Hepatocyte (in vitro differentiated cells): ENCODE measurements around the gene MYADML2. TPM values are rescaled to one million over a fixed set of nuclear protein-coding genes. Genes with fewer than 3 reads are reported as not detected.
A peak's percentile ranks its signal among the peaks of the same experiment; 100 is the strongest.

ENCODE experiments used
- DNase-seq: peaks from one replicate; pipeline ENCODE4 v3.0.0-alpha.2; 2016; ENCODE audit warnings: low spot score
- H2AFZ ChIP-seq: fragments of 200-600 bp; sonication (generic); 2 replicates; pipeline ENCODE4 v1.6.0; 2016; ENCODE audit warnings: antibody characterized with exemption, mild to moderate bottlenecking
- H3K27ac ChIP-seq: fragments of 200-600 bp; sonication (generic); 2 replicates; pipeline ENCODE4 v1.5.1; 2016; ENCODE audit warnings: mild to moderate bottlenecking
- H3K27me3 ChIP-seq: fragments of 200-600 bp; sonication (generic); 2 replicates; pipeline ENCODE4 v1.6.1; 2016
- H3K36me3 ChIP-seq: fragments of 200-600 bp; sonication (generic); replicated peaks from 2 replicates; pipeline ENCODE4 v1.5.1; 2016; ENCODE audit warnings: low read depth; ENCODE audit not compliant: insufficient read depth
- H3K4me1 ChIP-seq: fragments of 200-600 bp; sonication (generic); 2 replicates; pipeline ENCODE4 v1.5.1; 2016; ENCODE audit warnings: mild to moderate bottlenecking, moderate library complexity; ENCODE audit not compliant: insufficient read depth
- H3K4me2 ChIP-seq: fragments of 200-600 bp; sonication (generic); 2 replicates; pipeline ENCODE4 v1.6.0; 2016
- H3K4me3 ChIP-seq: fragments of 200-600 bp; sonication (generic); 2 replicates; pipeline ENCODE4 v1.5.1; 2016; ENCODE audit warnings: mild to moderate bottlenecking
- H3K79me2 ChIP-seq: fragments of 200-600 bp; sonication (generic); 2 replicates; pipeline ENCODE4 v1.6.0; 2017; ENCODE audit warnings: mild to moderate bottlenecking
- H3K9me2 ChIP-seq: fragments of 200-600 bp; sonication (generic); replicated peaks from 2 replicates; pipeline ENCODE4 v1.6.0; 2017; ENCODE audit warnings: mild to moderate bottlenecking; ENCODE audit not compliant: insufficient read depth
- H3K9me3 ChIP-seq: fragments of 200-600 bp; sonication (generic); 2 replicates; pipeline ENCODE4 v1.5.1; 2016; ENCODE audit warnings: low read depth, mild to moderate bottlenecking
- H4K20me1 ChIP-seq: fragments of 200-600 bp; sonication (generic); 2 replicates; pipeline ENCODE4 v1.6.0; 2016; ENCODE audit warnings: mild to moderate bottlenecking; ENCODE audit not compliant: insufficient read depth, poor library complexity, severe bottlenecking
- EZH2 ChIP-seq: fragments of 200-600 bp; sonication (generic); IDR thresholded peaks from 2 replicates; pipeline ENCODE4 v1.6.1; 2016; ENCODE audit warnings: antibody characterized with exemption, mild to moderate bottlenecking, borderline replicate concordance
- EZH2phosphoT487 ChIP-seq: fragments of 200-600 bp; sonication (generic); IDR thresholded peaks from one replicate; pipeline ENCODE4 v1.6.1; 2018; ENCODE audit warnings: antibody characterized with exemption, mild to moderate bottlenecking, low read depth, moderate library complexity; ENCODE audit not compliant: unreplicated experiment, severe bottlenecking
- WGBS: methylation state at CpG from one replicate; pipeline ENCODE4 v1.1.6; 2016; ENCODE audit warnings: low lambda C conversion rate; ENCODE audit errors: missing lambda C conversion rate; 5-methylcytosine and 5-hydroxymethylcytosine counted together
- polyA plus RNA-seq: library from polyadenylated mRNA; unstranded; fragments of >200 nt; fragmentation: Nextera tagmentation; extraction: Ambion mirVana; gene quantifications from 2 replicates; pipeline ENCODE4 v1.2.1, GENCODE V29; 2016
- total RNA-seq: library from RNA; depleted of rRNA; stranded (reverse); fragments of >200 nt; gene quantifications from 2 replicates; pipeline ENCODE4 v1.2.3, GENCODE V29; 2014
- TF ChIP-seq, protein P1 (sequence below): fragments of 200-600 bp; sonication (generic); IDR thresholded peaks from 2 replicates; pipeline ENCODE4 v1.5.1; 2016; ENCODE audit warnings: antibody characterized with exemption, mild to moderate bottlenecking; ENCODE audit not compliant: poor library complexity

Gene MYADML2
- total and polyA plus RNA-seq, 2 experiments from 2014 or later = 0.06 TPM; not detected in 1

DNA sequence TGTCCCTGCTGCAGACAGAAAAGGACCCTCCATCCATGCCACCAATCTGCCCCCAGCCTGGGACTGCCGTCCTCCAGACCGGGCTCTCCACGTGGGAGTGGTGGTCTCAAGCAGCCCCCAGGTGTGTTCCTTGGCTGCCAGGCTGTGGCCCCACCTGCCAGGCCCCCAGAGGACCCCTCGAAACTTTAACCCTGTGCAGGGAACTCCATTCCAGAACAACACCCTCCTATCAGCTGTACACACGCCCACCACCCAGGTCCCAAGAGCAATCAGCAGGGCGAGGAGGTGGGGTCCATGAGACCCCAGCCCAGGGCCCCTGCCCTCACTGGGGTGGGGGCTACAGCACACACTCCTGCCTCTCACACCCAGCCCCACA lies 11.3 kb downstream of the MYADML2 start:
- H3K9me2 ChIP-seq = no peaks in the 10 kb centered on the region
- no peaks in the 10 kb centered on the region for H4K20me1 ChIP-seq
- peaks cover 15% of the 10 kb centered on the region for H3K79me2 ChIP-seq
- 91% methylated on average over 6 of the region's 6 CpGs for WGBS
- no peak overlapping the region for H2AFZ ChIP-seq
- no peak overlapping the region for H3K4me3 ChIP-seq
- H3K4me2 ChIP-seq = peak overlapping the region; percentile 97
- H3K27me3 ChIP-seq = no peaks in the 10 kb centered on the region
- H3K36me3 ChIP-seq = no peaks in the 10 kb centered on the region
- peaks cover 7% of the 10 kb centered on the region for H3K4me1 ChIP-seq
- no peak overlapping the region for H3K27ac ChIP-seq
- TF ChIP-seq EZH2 = no peak
- TF ChIP-seq, protein P1, sequence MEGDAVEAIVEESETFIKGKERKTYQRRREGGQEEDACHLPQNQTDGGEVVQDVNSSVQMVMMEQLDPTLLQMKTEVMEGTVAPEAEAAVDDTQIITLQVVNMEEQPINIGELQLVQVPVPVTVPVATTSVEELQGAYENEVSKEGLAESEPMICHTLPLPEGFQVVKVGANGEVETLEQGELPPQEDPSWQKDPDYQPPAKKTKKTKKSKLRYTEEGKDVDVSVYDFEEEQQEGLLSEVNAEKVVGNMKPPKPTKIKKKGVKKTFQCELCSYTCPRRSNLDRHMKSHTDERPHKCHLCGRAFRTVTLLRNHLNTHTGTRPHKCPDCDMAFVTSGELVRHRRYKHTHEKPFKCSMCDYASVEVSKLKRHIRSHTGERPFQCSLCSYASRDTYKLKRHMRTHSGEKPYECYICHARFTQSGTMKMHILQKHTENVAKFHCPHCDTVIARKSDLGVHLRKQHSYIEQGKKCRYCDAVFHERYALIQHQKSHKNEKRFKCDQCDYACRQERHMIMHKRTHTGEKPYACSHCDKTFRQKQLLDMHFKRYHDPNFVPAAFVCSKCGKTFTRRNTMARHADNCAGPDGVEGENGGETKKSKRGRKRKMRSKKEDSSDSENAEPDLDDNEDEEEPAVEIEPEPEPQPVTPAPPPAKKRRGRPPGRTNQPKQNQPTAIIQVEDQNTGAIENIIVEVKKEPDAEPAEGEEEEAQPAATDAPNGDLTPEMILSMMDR = no peak
- TF ChIP-seq EZH2phosphoT487 = no peak
- DNase-seq = no peak
- H3K9me3 ChIP-seq = no peaks in the 10 kb centered on the region

DNA sequence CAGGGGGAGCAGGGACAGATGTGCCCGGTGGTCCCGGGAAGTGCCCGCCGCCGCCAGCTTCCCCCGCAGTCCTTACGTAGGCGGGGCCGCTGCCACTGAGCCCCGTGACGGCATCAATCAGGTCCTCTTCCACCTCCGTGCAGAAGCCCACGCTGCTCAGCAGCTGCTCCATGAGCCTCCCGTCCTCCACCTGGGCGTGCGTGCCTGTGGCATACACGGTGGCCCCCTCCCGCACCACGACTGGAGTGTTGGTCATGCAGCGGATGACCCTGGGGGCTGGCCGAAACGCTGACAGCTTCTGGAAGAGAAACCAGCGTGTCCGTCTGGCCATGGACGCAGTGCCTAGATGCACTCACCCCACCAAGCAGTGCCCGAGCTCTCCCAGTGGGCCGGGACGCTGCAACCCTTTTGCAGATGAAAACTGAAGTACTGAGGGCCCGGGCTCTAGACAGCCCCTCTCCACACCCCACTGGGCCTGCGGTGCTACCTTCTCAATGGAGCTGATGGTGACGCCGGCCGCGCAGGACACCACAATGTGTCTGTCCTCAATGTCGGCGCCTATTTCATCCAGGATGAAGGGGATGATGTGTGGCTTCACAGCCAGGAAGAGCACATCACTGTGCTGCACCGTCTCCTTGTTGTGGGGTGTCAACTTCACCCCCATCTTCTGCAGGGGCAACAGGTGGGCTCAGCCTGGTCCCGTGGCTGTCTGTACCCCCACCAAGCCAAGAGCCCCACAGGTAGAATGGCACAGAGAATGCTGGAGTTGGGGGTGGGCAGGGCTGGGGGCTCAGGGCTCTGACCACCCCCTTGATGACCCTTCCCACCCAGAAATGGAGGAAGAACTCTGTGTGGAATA lies 12.0 kb downstream of the MYADML2 start:
- peaks cover 7% of the 10 kb centered on the region for H3K4me1 ChIP-seq
- WGBS = 96% methylated on average over 32 of the region's 38 CpGs
- H3K27ac ChIP-seq = no peak overlapping the region
- TF ChIP-seq EZH2phosphoT487 (no peak), EZH2 (no peak)
- TF ChIP-seq, protein P1 = no peak
- H3K36me3 ChIP-seq = no peaks in the 10 kb centered on the region
- no peaks in the 10 kb centered on the region for H3K27me3 ChIP-seq
- H3K9me2 ChIP-seq = no peaks in the 10 kb centered on the region
- no peaks in the 10 kb centered on the region for H3K9me3 ChIP-seq
- H3K4me2 ChIP-seq = peak overlapping the region; percentile 97
- H4K20me1 ChIP-seq = no peaks in the 10 kb centered on the region
- no peak overlapping the region for H2AFZ ChIP-seq
- peaks cover 15% of the 10 kb centered on the region for H3K79me2 ChIP-seq
- no peak for DNase-seq
- no peak overlapping the region for H3K4me3 ChIP-seq

DNA sequence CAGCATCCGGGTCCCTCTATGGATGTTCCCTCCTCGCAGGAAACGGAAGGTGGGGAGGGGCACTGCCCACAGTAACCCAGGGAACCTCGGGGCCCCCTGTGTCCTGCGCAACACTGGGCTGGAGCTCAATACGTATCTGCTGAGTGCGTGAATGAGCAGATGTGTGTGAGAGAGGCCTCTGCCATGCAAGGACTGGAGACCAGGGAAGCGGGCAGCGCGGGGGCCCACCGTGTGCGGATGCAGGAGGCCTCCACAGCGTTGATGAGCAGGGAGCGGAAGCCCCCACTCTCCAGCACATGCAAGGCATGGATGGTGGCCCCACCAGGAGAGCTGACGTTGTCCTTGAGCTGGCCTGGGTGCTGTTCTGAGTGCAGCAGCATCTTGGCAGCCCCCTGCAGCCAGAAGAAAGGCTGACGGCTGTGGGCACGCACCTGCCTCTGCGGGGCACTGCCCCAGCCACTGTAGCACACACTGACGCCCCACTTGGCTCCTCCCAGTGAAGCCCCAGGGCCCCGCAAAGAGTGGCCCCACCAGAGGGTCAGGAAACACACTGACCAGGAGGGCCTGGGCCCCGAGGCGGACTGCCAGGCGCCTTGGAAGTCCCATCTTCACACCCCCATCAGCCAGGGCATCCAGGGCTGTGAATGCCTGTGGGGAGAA lies 12.8 kb downstream of the MYADML2 start:
- Histone ChIP-seq H3K27ac (no peak overlapping the region), H2AFZ (no peak overlapping the region), H3K4me3 (no peak overlapping the region), H3K79me2 (peaks cover 15% of the 10 kb centered on the region), H3K36me3 (no peaks in the 10 kb centered on the region), H3K9me3 (no peaks in the 10 kb centered on the region), H3K9me2 (no peaks in the 10 kb centered on the region), H3K4me1 (peaks cover 7% of the 10 kb centered on the region), H3K4me2 (no peak overlapping the region), H4K20me1 (no peaks in the 10 kb centered on the region), H3K27me3 (no peaks in the 10 kb centered on the region)
- WGBS = 91% methylated on average over 23 of the region's 23 CpGs
- TF ChIP-seq, protein P1 = no peak
- no peak for TF ChIP-seq EZH2phosphoT487
- TF ChIP-seq EZH2 = no peak
- no peak for DNase-seq
